Glutamatergic neuron (in vitro differentiated cells): ENCODE measurements around the gene NHSL2. TPM values are rescaled to one million over a fixed set of nuclear protein-coding genes. Genes with fewer than 3 reads are reported as not detected.

Source experiments
- DNase-seq: peaks from one replicate; pipeline ENCODE4 v3.0.0; 2022
- H3K27ac Mint-ChIP-seq: one replicate; pipeline ENCODE4 v1.8.0; 2020; ENCODE audit warnings: mild to moderate bottlenecking, mixed read lengths, inconsistent platforms; ENCODE audit not compliant: unreplicated experiment
- H3K27me3 Mint-ChIP-seq: one replicate; pipeline ENCODE4 v1.8.0; 2020; ENCODE audit warnings: mild to moderate bottlenecking, moderate library complexity, mixed read lengths, inconsistent platforms; ENCODE audit not compliant: unreplicated experiment
- H3K36me3 Mint-ChIP-seq: one replicate; pipeline ENCODE4 v1.8.0; 2020; ENCODE audit warnings: mild to moderate bottlenecking, mixed read lengths, inconsistent platforms; ENCODE audit not compliant: unreplicated experiment
- H3K4me1 Mint-ChIP-seq: one replicate; pipeline ENCODE4 v1.8.0; 2020; ENCODE audit warnings: mild to moderate bottlenecking, low read depth, mixed read lengths, inconsistent platforms; ENCODE audit not compliant: unreplicated experiment
- H3K4me3 Mint-ChIP-seq: one replicate; pipeline ENCODE4 v1.8.0; 2020; ENCODE audit warnings: mild to moderate bottlenecking, mixed read lengths, inconsistent platforms; ENCODE audit not compliant: unreplicated experiment
- H3K9me3 Mint-ChIP-seq: one replicate; pipeline ENCODE4 v1.8.0; 2020; ENCODE audit warnings: mild to moderate bottlenecking, moderate library complexity, mixed read lengths, inconsistent platforms; ENCODE audit not compliant: unreplicated experiment
- total RNA-seq: library from RNA; stranded (reverse); fragmentation: NEBNext Ultra II Directional; extraction: Animal tissue kit (Norgen Biotek cat#: 25700); gene quantifications from one replicate; pipeline ENCODE4 v1.2.1, GENCODE V29; 2021; ENCODE audit not compliant: unreplicated experiment
- TF ChIP-seq, protein P1 (sequence below): fragments of 200-600 bp; sonication (generic); IDR thresholded peaks from one replicate; pipeline ENCODE4 v1.5.0; 2021; ENCODE audit not compliant: partially characterized antibody, unreplicated experiment

Gene NHSL2
- total RNA-seq, 1 donor from 2014 or later = 7.3 TPM

DNA sequence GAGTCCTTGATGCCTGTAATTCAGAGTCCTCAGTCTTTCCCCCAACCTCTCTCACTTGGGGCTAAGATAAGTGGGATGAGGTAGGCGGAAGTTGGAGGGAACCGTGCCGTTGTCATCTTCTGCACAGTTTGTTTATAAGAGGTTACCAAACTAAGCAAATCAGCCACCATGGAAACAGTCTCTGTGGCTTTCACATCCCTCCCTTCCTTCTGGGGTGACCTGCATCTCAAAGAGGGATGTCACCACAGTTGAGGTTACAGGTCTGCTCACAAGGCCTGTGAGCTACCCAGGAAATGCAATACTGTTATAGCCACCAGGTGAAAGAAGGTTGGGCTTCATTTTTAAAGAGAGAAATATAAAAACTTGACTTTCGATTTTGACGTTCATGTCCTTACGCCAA lies 194.8 kb downstream of the NHSL2 start:
- TF ChIP-seq, protein P1, sequence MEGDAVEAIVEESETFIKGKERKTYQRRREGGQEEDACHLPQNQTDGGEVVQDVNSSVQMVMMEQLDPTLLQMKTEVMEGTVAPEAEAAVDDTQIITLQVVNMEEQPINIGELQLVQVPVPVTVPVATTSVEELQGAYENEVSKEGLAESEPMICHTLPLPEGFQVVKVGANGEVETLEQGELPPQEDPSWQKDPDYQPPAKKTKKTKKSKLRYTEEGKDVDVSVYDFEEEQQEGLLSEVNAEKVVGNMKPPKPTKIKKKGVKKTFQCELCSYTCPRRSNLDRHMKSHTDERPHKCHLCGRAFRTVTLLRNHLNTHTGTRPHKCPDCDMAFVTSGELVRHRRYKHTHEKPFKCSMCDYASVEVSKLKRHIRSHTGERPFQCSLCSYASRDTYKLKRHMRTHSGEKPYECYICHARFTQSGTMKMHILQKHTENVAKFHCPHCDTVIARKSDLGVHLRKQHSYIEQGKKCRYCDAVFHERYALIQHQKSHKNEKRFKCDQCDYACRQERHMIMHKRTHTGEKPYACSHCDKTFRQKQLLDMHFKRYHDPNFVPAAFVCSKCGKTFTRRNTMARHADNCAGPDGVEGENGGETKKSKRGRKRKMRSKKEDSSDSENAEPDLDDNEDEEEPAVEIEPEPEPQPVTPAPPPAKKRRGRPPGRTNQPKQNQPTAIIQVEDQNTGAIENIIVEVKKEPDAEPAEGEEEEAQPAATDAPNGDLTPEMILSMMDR = no peak
- Mint-ChIP-seq H3K4me1 (peaks cover 5% of the 10 kb centered on the region), H3K4me3 (no peak overlapping the region), H3K36me3 (peaks cover 7% of the 10 kb centered on the region), H3K27ac (no peak overlapping the region), H3K27me3 (peaks cover 1% of the 10 kb centered on the region), H3K9me3 (peaks cover 5% of the 10 kb centered on the region)
- no peak for DNase-seq

GRCh38 chrX:72107320-72107719 lies 196.7 kb downstream of the NHSL2 start:
- peaks cover 5% of the 10 kb centered on the region for H3K9me3 Mint-ChIP-seq
- TF ChIP-seq, protein P1 = no peak

DNA sequence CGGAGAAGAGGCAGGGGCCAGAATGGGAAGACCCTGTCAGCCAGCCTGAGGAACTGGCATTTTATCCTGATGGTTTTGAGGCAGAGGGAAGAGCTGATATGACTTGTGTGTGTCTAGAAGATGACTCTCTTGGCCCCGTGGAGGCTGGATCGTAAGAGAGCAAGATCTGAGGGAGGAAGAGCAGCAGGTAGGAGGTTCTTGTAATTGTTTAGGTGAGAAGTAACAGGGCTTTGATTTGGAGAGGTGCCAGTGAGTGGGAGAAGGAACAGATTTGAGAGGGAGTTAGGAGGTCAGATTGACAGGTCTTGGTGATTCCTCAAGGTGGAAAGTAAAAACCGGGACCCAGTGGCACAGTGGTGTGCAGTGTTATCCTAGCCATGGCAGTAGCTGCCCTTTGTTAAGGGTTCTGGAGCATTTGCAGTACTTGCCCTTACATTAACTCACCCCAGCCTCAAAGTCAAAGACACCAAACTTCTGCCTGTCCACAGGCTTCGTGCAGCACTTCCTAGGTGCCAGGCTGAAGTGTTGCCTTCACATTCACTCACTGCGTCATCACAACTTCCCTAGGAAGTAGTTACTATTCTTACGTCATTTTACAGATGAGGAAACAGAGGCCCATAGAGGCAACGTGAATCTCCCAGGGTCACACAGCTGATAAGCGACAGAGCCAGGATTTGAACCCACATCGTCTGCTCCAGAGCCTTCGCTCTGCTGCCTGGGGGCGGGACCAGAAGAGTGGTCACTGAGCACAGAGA lies 197.4 kb downstream of the NHSL2 start:
- Mint-ChIP-seq H3K36me3 (peaks cover 7% of the 10 kb centered on the region), H3K9me3 (peaks cover 5% of the 10 kb centered on the region), H3K27ac (no peak overlapping the region), H3K4me1 (peaks cover 5% of the 10 kb centered on the region), H3K27me3 (peaks cover 1% of the 10 kb centered on the region), H3K4me3 (no peak overlapping the region)
- TF ChIP-seq, protein P1 = no peak
- DNase-seq = no peak

More at GRCh38 chrX:72107320-72107719, 196.7 kb downstream of the NHSL2 start:
- no peak overlapping the region for H3K4me3 Mint-ChIP-seq
- no peak for DNase-seq
- peaks cover 7% of the 10 kb centered on the region for H3K36me3 Mint-ChIP-seq
- H3K27me3 Mint-ChIP-seq = peaks cover 1% of the 10 kb centered on the region
- H3K4me1 Mint-ChIP-seq = peaks cover 5% of the 10 kb centered on the region
- H3K27ac Mint-ChIP-seq = no peak overlapping the region

DNA sequence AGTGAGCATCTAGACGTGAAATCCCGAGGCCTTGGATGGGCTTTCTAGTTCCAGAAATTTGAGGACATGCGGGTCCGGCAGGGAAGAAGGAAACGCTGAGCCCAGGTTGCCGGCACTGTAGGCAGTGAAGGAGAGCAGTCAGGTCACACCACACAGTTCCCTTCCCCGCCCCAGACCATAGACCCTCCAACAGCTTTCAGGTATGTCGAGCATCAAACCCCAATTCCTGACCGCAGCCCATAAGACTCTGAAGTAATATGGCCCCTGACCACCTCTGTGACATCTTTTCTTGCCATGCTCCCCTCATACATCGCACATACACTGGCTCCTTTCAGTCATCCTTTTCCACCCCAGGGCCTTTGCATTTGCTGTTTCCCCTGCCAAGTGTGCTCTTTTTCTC lies 198.0 kb downstream of the NHSL2 start:
- H3K4me1 Mint-ChIP-seq = peaks cover 5% of the 10 kb centered on the region
- peaks cover 5% of the 10 kb centered on the region for H3K9me3 Mint-ChIP-seq
- H3K27ac Mint-ChIP-seq = no peak overlapping the region
- peaks cover under 1% of the 10 kb centered on the region for H3K27me3 Mint-ChIP-seq
- peaks cover 7% of the 10 kb centered on the region for H3K36me3 Mint-ChIP-seq
- DNase-seq = no peak
- H3K4me3 Mint-ChIP-seq = no peak overlapping the region
- TF ChIP-seq, protein P1 = no peak
